Transverse colon (tissue), 4 donors: ENCODE results near the gene ORM2. TPM values are rescaled to one million over a fixed set of nuclear protein-coding genes. Genes with fewer than 3 reads are reported as not detected.

Experiments used
- DNase-seq: peaks from one replicate; pipeline ENCODE4 v3.0.0-alpha.2; 2019
- H3K27ac ChIP-seq, 4 donors: fragments of 200-600 bp; sonication (generic); 2 replicates each; pipeline ENCODE4 v1.5.1; 2016 to 2018; ENCODE audit warnings: inconsistent platforms in 4 of 4
- H3K27me3 ChIP-seq: fragments of 200-600 bp; sonication (generic); 2 replicates; pipeline ENCODE4 v1.5.1; 2017; ENCODE audit warnings: inconsistent platforms
- H3K36me3 ChIP-seq, 4 donors: fragments of 200-600 bp; sonication (generic); 2 replicates each; pipeline ENCODE4 v1.5.1; 2017 to 2019; ENCODE audit warnings: inconsistent platforms in 4 of 4
- H3K4me1 ChIP-seq, 4 donors: fragments of 200-600 bp; sonication (generic); 2 replicates each; pipeline ENCODE4 v1.5.1; 2017 to 2020; ENCODE audit warnings: inconsistent platforms in 4 of 4
- H3K4me3 ChIP-seq, 4 donors: fragments of 200-600 bp; sonication (generic); 1 replicate in 1 of 4; 2 replicates in 3 of 4; pipeline versions ENCODE4 v1.5.1 to v1.6.1; 2017 to 2019; ENCODE audit warnings: inconsistent platforms in 4 of 4
- H3K9me3 ChIP-seq, 2 donors: fragments of 200-600 bp; sonication (generic); 2 replicates each; pipeline ENCODE4 v1.5.1; 2017 to 2019; ENCODE audit warnings: inconsistent platforms in 2 of 2
- EP300 ChIP-seq: sonication (generic); formaldehyde crosslinking; IDR thresholded peaks from one replicate; pipeline ENCODE4 v1.6.1; 2017; ENCODE audit warnings: antibody characterized with exemption, low read depth
- POLR2A ChIP-seq: fragments of 450-650 bp; IDR thresholded peaks from one replicate; pipeline ENCODE4 v1.6.1; 2016; ENCODE audit warnings: antibody characterized with exemption, mild to moderate bottlenecking, moderate library complexity
- POLR2AphosphoS5 ChIP-seq, 3 donors: sonication (generic); formaldehyde crosslinking; IDR thresholded peaks; one replicate each; pipeline ENCODE4 v1.6.1; 2016; ENCODE audit warnings: antibody characterized with exemption in 3 of 3
- WGBS, 2 donors: methylation state at CpG; one replicate each; pipeline ENCODE4 v1.1.5; 2018; ENCODE audit warnings: low coverage in 1 of 2; 5-methylcytosine and 5-hydroxymethylcytosine counted together
- in situ Hi-C, 4 donors: fragments of 200-750 bp; cut with MboI; loops; one replicate each; pipeline versions ENCODE4 v1.15.0 to v1.15.1; 2017; ENCODE audit warnings: low sequenced_read_pairs in 3 of 4, low pct_ligation_motif_present in 1 of 4, low pct_unique_long_range_greater_than_20kb in 1 of 4
- intact Hi-C: fragments of 100-400 bp; cut with DNase I; formaldehyde crosslinking; loops from one replicate; pipeline ENCODE4 v1.15.1; 2023; ENCODE audit warnings: low total_unique reads
- total RNA-seq, 4 donors: library from RNA; depleted of rRNA; stranded (reverse); fragments of >200 nt; gene quantifications; one replicate each; pipeline ENCODE4 v1.1.0, GENCODE V29; 2016
- TF ChIP-seq, protein P1 (sequence below), 5 experiments: fragments of 200-600 bp in 3 of 5; fragments of 450-650 bp in 2 of 5; sonication (generic) in 3 of 5; IDR thresholded peaks; 1 replicate in 2 of 5; 2 replicates in 3 of 5; pipeline ENCODE4 v1.5.1; 2016 to 2017; ENCODE audit warnings: antibody characterized with exemption in 5 of 5, inconsistent platforms in 3 of 5, mild to moderate bottlenecking in 2 of 5, moderate library complexity in 1 of 5

ORM2 gene
- total RNA-seq, 4 donors from 2014 or later = not detected

DNA sequence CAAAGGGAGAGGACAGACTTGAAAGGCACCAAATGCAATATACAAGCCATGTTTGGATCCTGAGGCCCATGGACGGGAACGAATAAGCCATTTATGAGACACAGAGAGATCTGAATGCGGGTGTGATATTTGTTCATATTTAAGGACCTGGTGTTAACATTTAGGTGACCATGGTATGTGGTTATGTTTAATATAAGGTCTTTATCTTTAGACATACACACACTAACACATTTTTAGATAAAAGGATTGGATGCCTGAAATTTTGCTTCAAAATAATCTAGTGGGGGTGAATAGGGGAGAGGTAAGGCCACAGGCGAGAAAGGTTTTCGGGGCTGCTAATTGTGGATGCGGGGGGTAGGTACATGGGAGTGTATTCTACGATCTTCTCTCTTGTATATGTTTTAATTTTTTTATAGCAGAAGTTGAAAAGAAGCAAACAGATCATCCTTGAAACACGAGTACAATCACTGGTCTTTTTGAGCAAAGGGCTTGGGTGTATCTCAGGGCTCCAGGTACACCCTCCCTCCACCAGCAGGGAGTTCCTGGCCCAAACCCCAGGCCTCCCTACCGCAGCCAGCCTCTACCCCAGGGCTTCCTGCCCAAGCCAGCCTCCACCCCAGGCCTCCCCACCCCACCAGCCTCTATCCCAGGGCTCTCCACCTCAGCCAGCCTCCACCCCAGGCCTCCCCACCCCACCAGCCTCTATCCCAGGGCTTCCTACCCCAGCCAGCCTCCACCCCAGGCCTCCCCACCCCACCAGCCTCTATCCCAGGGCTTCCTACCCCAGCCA lies 45.9 kb downstream of the ORM2 start:
- H3K27me3 ChIP-seq = no peaks in the 10 kb centered on the region
- H3K9me3 ChIP-seq = no peaks in the 10 kb centered on the region
- intact Hi-C loops = no loop called here
- 77 to 79% methylated on average over 9 of the region's 9 CpGs for WGBS, 2 donors
- H3K27ac ChIP-seq = no peak overlapping the region
- TF ChIP-seq, protein P1, sequence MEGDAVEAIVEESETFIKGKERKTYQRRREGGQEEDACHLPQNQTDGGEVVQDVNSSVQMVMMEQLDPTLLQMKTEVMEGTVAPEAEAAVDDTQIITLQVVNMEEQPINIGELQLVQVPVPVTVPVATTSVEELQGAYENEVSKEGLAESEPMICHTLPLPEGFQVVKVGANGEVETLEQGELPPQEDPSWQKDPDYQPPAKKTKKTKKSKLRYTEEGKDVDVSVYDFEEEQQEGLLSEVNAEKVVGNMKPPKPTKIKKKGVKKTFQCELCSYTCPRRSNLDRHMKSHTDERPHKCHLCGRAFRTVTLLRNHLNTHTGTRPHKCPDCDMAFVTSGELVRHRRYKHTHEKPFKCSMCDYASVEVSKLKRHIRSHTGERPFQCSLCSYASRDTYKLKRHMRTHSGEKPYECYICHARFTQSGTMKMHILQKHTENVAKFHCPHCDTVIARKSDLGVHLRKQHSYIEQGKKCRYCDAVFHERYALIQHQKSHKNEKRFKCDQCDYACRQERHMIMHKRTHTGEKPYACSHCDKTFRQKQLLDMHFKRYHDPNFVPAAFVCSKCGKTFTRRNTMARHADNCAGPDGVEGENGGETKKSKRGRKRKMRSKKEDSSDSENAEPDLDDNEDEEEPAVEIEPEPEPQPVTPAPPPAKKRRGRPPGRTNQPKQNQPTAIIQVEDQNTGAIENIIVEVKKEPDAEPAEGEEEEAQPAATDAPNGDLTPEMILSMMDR (IDR thresholded peaks at IDR 0.05) = no peak
- TF ChIP-seq EP300 (no peak), POLR2A (no peak)
- no peak overlapping the region for H3K4me3 ChIP-seq
- DNase-seq = no peak
- H3K36me3 ChIP-seq = peaks cover 0 to 28% (median 5%) of the 10 kb centered on the region in 4 donors
- H3K4me1 ChIP-seq = peaks cover 5 to 26% (median 7%) of the 10 kb centered on the region in 4 donors
- in situ Hi-C loops = no loop called here

DNA sequence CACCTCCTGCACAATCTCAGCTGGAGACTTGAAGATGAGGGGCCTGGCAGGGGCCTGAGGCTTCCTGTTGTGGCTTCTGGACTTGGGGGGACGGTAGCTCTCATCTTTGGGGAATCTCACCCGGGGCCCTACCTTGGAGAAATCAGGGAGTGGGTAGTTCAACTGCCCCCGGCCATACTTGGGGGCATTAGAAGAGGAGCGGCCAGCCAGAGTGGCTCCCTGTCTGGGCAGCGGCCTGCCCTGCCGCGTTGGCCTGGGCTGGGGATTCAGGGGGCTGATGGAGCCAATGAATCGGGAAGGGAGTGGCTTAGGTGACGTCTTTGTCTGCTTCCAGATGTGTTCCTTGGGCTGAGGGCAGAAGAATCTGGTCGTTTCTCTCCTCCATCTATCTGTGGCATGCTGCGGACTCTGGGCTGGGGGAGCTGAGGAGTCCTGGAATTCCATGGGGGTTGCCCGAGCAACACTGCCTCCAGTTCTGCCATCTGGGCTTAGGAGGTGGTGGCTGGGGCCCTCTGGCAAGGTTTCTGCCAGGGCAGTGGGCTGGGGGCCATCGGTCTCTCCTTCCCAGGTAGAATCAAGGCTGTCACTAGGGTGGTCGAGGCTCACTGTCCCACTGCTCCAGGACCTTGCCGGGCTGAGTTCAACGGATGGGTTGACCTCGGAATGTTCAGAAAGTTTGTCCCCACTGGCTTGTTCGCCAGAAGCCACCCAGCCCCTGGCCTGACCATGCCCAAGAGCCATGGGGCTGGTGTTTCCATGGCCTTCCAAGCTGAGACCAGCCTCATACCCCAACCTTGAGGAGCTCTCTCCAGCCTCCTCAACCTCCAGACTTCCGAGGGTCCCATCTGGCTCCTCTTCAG lies 47.1 kb downstream of the ORM2 start:
- intact Hi-C loops = no loop called here
- DNase-seq = no peak
- TF ChIP-seq POLR2A (no peak), POLR2AphosphoS5 (IDR thresholded peaks at IDR 0.05) (no peak), EP300 (no peak)
- TF ChIP-seq, protein P1 (IDR thresholded peaks at IDR 0.05) = no peak
- H3K27me3 ChIP-seq = no peaks in the 10 kb centered on the region
- no peak overlapping the region for H3K27ac ChIP-seq
- no peak overlapping the region for H3K4me3 ChIP-seq
- H3K4me1 ChIP-seq = peaks cover 5 to 14% (median 7%) of the 10 kb centered on the region in 4 donors
- 94% methylated on average over 19 of the region's 19 CpGs; no CpG with 5 or more reads in 1 of the 2 donors for WGBS, 2 donors
- in situ Hi-C loops = no loop called here
- H3K36me3 ChIP-seq = peaks cover 0 to 28% (median 8%) of the 10 kb centered on the region in 4 donors
- no peaks in the 10 kb centered on the region for H3K9me3 ChIP-seq

DNA sequence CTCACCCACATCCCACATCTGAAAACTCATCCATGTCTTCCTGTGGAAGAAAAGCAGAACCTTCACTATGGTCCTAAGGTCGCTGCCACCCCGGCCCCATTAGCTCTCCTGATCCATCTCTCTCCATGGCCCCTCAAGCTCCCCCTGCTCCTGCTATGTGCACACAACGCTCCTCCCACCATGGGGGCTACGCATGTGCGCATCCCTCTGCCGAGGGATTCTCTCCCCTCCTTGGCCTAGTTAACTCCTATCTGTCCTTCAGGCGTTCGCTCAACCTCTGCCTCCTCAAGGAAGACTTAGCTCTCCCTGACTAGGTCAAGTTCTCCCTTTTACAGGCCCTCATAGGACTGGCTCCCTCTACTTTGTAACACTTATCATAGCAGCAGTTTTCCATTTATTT lies 48.3 kb downstream of the ORM2 start:
- no peaks in the 10 kb centered on the region for H3K27me3 ChIP-seq
- H3K36me3 ChIP-seq = peaks cover 0 to 28% (median 8%) of the 10 kb centered on the region in 4 donors
- H3K9me3 ChIP-seq = no peaks in the 10 kb centered on the region
- WGBS, 2 donors = 89 to 96% methylated on average over 4 to 8 of the region's 8 CpGs
- in situ Hi-C loops = no loop called here
- H3K4me3 ChIP-seq = no peak overlapping the region
- intact Hi-C loops = no loop called here
- H3K27ac ChIP-seq = no peak overlapping the region
- DNase-seq = no peak
- TF ChIP-seq POLR2AphosphoS5 (IDR thresholded peaks at IDR 0.05) (no peak), EP300 (no peak), POLR2A (no peak)
- TF ChIP-seq, protein P1 (IDR thresholded peaks at IDR 0.05) = no peak
- H3K4me1 ChIP-seq = peaks cover under 1 to 10% (median 6%) of the 10 kb centered on the region in 4 donors

DNA sequence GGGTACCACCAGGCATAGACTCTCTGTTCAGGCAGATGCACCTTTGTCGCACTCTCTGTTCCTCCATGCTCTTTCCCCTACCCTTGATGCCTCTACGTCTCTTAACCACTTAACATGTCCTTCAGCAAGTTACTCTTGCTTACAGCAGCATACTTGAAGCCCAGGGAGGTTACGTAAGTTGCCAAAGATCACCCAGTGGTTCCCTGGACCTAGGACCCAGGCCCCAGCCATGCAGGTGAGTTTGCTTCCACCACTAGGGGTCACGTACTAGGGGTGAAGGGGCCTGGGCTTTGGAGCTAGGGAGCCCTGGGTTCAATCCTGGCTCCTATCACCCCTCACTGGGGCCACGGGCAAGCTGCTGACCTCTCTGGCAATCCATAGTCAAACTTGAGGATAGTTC lies 49.2 kb downstream of the ORM2 start:
- Histone ChIP-seq H3K27me3 (no peaks in the 10 kb centered on the region), H3K4me3 (no peak overlapping the region), H3K27ac (no peak overlapping the region), H3K4me1 (peaks cover 7 to 18% (median 10%) of the 10 kb centered on the region in 4 donors), H3K36me3 (peaks cover 0 to 28% (median 8%) of the 10 kb centered on the region in 4 donors), H3K9me3 (no peaks in the 10 kb centered on the region)
- DNase-seq = no peak
- no peak for TF ChIP-seq EP300
- TF ChIP-seq POLR2A = no peak
- no peak for TF ChIP-seq POLR2AphosphoS5 (IDR thresholded peaks at IDR 0.05)
- TF ChIP-seq, protein P1 (IDR thresholded peaks at IDR 0.05) = no peak
- WGBS, 2 donors = 89 to 100% methylated on average over 1 to 5 of the region's 5 CpGs
- in situ Hi-C loops = no loop called here
- intact Hi-C loops = no loop called here
